HG03196 (cell line): ENCODE data around the gene RASL12.

Experiments used
- ATAC-seq: cut with Tn5 transposase; IDR thresholded peaks from one replicate; pipeline ENCODE4 v1.9.1; 2021; ENCODE audit not compliant: unreplicated experiment

RASL12 gene

GRCh38 chr15:65092911-65093792, 25.4 kb upstream of the RASL12 start:
- ATAC-seq = no peak

DNA sequence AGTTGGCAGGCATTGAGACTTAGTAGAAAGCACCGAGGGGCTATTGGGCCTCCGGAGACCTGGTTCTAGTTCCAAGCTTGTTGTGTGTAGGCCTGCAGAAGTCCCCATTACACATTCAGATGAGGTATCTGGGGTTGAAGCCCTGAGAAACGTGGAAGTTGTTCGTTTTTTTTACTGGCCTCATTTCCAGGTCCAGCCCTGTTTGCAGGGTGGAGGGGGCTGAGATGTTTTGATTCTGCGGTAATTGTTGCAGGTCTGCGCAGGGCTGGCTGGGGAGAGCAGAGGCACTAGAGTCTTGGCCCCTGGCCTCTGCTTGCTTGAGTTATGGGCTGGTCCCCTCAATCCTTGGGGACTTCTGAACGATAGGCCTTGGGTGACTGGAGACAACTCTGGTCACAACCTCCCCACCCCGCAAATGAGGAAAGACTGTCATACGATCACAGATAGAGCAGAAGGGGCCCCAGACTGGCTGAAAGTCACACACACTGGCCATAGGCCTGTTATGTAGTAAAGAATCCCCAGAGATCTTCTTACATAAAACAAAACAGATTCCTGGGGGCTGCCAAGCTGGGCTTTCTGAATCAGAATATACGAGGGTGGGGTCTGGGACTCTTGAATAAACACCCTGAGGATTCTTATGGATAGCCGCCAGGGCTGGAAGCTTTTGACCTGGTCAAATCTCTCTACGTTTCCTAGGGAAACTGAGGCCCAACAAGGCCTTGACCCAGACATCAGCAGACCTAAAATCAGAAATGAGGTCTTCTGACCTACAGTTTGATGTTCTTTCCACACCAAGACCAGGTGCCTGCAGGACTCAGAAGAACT, 24.4 kb upstream of the RASL12 start:
- ATAC-seq = no peak

- no peak for ATAC-seq
These were observed 21.5 kb upstream of the RASL12 start for GRCh38 chr15:65089206-65089824.

GRCh38 chr15:65088643-65089021, 20.8 kb upstream of the RASL12 start:
- no peak for ATAC-seq

- ATAC-seq = no peak
These were observed 20.3 kb upstream of the RASL12 start for GRCh38 chr15:65087873-65088642.

DNA sequence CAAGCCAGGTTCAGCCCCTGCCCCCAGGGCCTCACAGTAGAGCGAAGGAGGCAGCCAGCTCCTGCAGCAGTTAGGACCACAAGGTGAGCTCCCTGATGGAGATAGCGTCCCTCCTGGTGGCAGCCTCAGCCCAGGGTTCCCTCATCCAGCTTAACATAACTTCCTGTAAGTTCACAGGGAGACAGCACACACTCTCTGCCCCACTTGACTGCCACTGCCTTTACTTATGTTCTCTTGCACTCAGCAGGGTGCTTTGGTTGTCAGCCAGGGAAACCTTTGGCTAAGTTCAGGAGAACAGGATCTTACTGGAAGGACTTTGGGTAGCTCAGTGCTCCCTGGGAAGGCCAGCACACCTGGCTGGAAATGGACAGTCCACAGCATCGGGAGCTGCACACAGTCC, 19.6 kb upstream of the RASL12 start:
- no peak for ATAC-seq

GRCh38 chr15:65086680-65087111, 18.9 kb upstream of the RASL12 start:
- no peak for ATAC-seq

- no peak for ATAC-seq
These were observed 18.3 kb upstream of the RASL12 start for GRCh38 chr15:65085990-65086679.

GRCh38 chr15:65085207-65085753, 17.5 kb upstream of the RASL12 start:
- ATAC-seq = no peak

GRCh38 chr15:65084500-65085206, 16.9 kb upstream of the RASL12 start:
- ATAC-seq = no peak

- ATAC-seq = no peak
These were observed 15.5 kb upstream of the RASL12 start for GRCh38 chr15:65083262-65083701.

GRCh38 chr15:65082303-65082953, 14.6 kb upstream of the RASL12 start:
- ATAC-seq = no peak

GRCh38 chr15:65081758-65082157, 14.0 kb upstream of the RASL12 start:
- ATAC-seq = no peak

DNA sequence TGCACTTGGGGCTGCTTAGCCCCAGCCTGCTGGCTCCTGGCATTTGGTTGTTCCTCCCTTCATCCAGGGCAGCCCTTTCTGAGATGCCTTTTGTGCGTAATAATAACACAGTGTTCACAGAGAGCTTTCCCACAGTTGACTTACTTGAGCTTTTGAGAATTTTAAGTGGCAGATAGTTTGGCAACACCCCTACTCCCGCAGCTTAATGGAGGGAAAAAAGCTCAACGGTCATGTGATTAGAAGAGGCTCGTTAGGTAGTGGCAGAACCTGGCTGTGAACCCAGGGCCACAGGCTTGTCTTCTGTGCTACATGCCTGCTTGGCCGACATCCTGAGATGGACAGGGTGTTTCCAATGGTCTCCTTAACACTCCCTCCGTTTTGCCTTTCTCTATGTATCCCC, 13.5 kb upstream of the RASL12 start:
- ATAC-seq = no peak

GRCh38 chr15:65079580-65079979, 11.8 kb upstream of the RASL12 start:
- no peak for ATAC-seq

GRCh38 chr15:65077981-65078352, 10.2 kb upstream of the RASL12 start:
- no peak for ATAC-seq

- ATAC-seq = no peak
These were observed 9.6 kb upstream of the RASL12 start for GRCh38 chr15:65077291-65077980.
